NCI-H1436 treated with DMSO at 0.1 percent for 48 hours (cell line): Measurements from ENCODE around the gene TEAD3.

Experiments
- DNase-seq: peaks from one replicate; lab custom pipeline; 2025; lab: John Stamatoyannopoulos, UW

The TEAD3 gene

DNA sequence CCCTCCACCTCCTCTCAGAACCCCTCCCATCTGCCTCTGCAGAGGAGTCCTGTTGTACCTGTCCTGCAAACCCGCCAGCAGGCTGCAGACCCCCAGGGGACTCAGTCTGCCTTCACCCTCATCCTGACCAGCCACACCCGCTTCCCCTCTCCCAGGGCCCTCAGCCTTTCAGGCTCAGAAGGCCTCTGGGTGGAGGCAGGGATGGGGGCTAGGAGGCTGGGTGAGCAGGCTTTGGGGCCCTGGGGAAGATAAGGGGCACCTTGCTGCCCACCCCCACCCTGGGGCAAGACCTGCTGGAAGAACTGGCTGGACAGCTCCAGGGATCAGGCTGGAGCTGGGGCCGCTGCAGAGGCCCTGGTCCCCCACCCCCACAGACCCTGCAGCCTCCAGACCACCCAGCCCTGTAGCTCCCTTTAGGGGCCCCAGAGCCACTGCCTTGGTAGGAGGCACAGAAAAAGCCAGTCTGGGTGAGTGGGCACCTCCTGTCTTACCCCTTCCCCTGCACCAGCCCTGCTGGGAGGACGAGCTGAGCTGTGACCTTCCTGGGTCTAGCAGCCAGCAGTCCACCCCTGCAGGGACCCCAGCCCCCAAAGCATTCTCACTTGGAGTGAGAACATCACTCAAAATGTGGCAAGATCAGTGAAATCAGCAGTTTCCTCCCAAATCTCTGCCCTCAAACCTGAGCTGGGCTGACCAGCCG lies 5.2 kb downstream of the TEAD3 start:
- no peak for DNase-seq

- DNase-seq = no peak
Observed at GRCh38 chr6:35490821-35491557, 5.9 kb downstream of the TEAD3 start.

- DNase-seq = no peak
Observed at GRCh38 chr6:35489995-35490791, 6.7 kb downstream of the TEAD3 start.

- DNase-seq = no peak
Observed at GRCh38 chr6:35489066-35489465, 7.8 kb downstream of the TEAD3 start.

- no peak for DNase-seq
Observed at GRCh38 chr6:35488517-35488862, 8.4 kb downstream of the TEAD3 start.

- no peak for DNase-seq
Observed at GRCh38 chr6:35487658-35488516, 9.0 kb downstream of the TEAD3 start.

GRCh38 chr6:35486005-35486925 lies 10.6 kb downstream of the TEAD3 start:
- DNase-seq = no peak

DNA sequence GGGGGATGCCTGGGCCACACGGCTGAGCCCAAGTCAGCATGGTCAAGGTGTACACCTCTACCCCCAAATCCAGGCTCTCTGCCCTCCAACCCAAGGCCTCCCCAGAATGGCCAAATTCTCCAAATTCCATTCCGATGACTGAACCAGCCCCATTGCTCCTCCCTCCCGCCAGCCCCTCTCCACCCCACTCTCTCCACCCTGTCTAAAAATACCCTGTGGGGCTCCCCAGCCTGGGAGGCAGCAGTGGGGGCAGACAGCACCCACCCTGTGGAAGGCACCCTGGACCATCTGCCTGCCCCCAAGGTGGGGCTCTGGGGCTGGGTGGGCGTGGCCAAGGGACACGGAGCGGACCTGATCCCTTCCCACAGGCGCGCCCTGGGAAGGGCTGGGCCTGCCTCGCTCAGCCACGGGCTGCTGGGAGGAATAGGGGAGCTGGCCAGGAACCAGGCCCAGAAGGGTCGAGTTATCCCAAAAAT lies 11.4 kb downstream of the TEAD3 start:
- no peak for DNase-seq

GRCh38 chr6:35484921-35485392 lies 11.9 kb downstream of the TEAD3 start:
- no peak for DNase-seq

DNA sequence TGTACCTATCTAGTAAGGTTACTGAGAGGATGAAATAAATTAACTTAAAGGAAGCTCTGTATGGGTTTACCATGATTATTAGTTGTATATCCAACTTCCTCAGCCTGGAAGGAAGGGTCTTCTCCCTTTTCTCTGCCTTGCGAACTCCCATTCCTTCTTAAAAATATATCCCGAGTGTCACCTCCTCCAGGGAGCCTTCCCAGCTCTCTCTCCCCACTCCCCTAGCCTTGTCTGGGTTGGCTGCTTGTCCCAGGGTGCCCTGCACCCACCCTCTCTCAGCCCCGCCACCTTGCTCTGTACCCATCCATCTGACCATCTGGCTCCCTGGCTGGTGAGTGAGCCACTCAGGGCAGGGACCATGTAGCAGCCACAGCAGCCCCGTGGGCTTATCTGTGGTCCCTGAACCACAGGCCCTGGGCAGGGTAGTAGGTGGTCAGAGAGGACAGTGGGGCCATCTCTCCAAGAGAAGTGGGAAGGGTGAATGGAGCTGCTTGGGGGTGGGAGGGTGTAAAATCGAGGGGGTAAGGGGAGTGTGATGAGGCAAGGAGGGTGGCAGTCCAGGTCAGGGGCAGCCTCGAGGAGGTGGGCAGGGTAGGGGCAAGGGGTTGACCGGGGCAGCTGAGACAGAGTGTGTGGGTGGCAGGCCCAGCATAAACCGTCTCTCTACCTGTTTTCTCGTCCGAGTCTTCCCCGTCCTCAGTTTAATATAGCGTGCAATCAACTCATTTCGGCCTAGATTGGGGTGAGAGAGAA lies 12.8 kb downstream of the TEAD3 start:
- no peak for DNase-seq

DNA sequence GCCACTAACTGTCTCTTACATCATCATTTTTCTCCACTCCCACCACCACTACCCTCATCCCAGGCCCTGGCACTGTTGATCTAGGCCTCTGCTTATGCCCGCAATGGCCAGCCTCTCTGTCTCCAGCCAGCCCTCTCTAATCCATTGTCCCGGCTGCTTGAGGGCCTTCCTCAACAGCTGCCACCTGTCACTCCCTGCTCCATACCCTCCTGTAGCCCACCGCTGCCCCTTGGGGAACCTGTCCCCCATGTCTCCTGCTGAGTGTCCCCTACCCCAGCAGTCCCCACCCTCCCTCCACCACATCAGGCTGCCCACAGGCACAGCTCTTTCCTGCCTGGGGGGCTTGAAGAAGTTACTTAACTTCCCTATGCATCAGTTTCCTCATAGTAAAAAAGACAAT lies 13.4 kb downstream of the TEAD3 start:
- DNase-seq = no peak

DNA sequence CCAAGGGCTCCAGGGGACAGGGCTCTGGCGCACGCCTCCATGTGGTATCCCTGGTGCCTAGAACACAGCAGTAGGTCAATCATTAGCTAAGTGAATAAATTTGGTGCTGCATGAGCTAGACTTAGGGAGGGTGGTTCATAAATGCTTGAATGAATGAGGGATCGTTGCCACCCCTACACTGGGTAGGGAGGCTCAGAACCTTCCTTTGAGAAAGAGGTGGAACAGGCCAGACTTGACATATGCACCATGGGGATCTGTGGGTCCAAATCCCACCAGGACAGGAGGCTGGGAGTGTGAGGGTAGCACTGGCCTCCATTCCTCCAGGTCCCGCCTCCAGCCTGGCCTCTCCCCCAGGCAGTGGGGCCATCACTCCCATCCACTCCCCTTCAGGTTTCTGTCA lies 13.8 kb downstream of the TEAD3 start:
- no peak for DNase-seq

DNA sequence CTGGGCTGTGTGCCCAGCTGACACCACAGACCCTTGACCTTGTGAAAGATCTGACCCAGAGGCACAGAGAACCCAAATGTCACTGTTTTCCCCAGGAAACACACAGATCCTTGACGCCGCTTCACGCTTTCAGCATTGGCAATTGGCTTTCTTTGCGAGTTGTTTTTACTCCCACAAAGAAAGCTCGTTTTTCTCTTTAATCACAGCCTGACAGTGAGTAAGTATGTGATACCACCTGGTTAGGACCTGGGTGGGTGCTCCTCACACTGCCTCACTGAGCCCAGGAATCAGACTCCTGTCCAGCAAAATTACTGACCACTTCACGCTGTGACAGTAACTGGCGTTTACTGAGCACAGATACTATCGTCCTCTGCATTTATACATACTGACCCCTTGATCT lies 15.7 kb downstream of the TEAD3 start:
- no peak for DNase-seq

- DNase-seq = no peak
Observed at GRCh38 chr6:35480176-35480575, 16.7 kb downstream of the TEAD3 start.

DNA sequence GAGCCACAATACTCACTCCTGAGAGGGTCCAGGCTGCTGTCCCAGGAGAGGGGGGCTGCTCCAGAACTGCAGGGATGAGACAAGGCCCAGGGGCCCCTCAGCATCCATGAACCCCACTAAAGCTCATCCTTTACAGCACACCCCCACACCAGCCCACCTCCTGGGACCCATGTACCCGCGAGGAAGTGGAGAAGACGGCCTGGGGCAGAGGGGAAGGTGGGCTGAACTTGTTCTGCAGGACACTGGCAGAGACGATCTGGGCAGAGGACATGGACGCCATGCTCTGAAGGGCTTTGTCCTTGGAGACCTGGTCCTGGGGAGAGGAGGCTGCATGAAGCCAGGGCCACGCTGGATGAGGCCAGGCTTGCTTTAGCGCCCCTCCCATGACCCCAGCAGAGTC lies 18.6 kb downstream of the TEAD3 start:
- no peak for DNase-seq

DNA sequence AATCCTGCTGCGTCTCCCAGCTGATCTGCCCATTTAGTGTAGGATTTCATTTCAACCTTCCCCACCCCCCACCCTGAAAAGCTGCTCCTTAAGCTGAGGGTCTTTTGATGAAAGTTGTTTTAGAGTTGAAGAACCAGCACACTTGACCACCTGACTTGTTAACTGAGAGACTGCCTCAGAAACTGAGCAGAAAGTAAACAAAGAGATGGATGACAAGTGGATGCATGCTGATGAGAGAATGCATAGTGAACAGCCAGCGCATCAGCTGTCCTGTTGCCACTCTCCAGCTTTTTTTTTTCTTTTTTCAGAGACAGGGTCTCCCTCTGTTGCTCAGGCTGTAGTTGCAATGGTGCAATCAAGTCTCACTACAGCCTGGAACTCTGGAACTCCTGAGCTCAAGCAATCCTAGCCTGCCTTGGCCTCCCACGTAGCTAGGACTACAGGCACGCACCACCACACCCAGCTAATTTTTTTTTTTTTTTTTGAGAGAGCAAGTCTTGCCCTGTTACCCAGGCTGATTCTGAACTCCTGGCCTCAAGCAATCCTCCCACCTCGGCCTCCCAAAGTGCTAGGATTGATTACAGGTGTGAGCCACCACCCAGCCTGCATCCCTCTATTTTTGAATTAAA lies 19.2 kb downstream of the TEAD3 start:
- no peak for DNase-seq

- DNase-seq = no peak
Observed at GRCh38 chr6:35477028-35477427, 19.9 kb downstream of the TEAD3 start.

DNA sequence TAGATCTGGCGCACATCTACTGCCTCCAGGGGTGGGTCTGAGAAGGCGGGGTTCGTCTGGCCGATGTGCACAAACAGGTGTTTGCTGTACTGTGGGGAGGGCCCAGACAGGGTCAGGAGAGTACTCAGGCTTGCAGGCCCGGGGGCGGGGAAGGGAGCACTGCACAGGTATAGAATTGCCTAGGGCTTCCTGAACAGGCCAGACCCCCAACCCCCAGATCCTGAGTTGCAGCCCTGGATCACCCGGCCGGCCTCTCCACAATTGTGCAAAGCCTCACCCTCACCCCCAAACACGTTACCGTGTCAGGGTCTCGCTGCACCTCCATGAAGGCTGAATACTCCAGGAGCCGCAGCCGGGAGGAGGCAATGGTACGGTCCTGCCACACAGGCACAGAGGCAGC lies 20.9 kb downstream of the TEAD3 start:
- no peak for DNase-seq

DNA sequence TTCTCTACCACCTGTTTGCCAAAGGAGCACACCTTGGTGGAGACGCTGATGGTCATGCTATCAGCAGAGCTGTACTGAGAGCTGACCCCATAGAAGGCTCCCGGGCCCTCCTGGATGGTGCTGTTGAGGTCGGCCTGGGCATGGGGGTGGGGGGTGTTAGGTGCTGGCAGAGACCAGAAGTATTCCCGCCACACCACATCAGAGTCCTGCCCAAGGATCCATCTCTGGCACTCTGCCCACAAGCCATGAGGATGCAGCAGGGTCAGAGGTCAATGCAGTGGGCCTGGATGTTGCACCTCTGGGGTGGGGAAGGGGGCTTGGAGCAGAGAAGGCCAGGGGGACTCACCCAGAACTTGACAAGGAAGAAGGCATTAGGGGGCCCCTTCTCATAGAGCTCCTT lies 21.3 kb downstream of the TEAD3 start:
- DNase-seq = no peak
